ENCODE data around the gene SHANK2.

DNA sequence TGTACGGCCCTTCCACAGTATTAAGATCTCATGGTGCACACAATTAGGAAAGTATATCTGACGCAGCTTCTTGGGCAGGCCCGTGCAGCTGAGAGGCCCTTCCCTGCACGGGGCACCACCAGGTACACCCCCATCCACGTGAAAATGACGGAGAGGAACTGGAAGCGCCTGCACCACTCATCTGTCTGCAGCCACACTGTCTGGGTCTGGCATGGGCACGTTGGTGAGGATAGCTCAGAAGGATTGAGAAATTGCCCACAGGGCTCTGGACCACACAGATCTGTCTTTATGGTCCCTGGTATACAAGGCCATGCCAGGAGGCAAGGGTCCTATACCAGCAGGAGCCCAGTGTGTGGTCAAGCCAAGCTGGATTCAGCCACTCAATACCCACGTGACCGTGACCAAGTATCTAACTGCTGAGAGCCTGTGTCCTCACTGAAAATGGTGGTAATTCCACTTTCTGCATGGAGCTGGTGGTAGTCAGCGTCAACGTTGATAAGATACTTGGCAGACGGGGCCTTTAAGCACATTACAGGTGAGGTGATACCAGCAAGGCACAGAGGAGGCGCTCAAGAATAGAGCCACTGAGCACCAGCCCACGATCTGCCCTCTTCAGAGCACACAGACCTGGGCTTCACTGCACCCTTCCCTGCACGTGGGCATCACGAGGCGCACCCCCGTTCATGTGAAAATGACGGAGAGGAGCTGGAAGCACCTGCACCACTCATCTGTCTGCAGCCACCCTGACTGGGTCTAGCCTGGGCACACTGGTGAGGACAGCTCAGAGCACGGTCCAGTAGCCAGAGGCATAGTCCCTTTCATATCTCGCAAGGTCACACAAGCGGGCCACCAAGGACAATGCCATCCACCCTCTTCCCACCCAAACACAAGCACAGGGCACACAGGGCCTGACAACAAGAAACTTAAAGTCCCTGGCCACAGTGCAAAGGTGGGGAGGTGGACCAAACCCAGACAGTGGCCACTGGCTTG lies 28.4 kb downstream of the SHANK2 start:
- no peak for TF ChIP-seq CTCF (optimal IDR thresholded peaks at IDR 0.05 in 1 of 3, IDR thresholded peaks at IDR 0.05 in 1 of 3, conservative IDR thresholded peaks at IDR 0.05 in 1 of 3; ENCODE audit: extremely low read depth in 1 of 3, insufficient read depth in 2 of 3, low read length in 3 of 3)
- TF ChIP-seq EZH2 (IDR thresholded peaks at IDR 0.05; ENCODE audit: low read length): no peak
